HG03432 (cell line): ENCODE results near the gene CFAP57.

ENCODE experiments used
- ATAC-seq: cut with Tn5 transposase; IDR thresholded peaks from one replicate; pipeline ENCODE4 v1.9.1; 2021; ENCODE audit warnings: mild to moderate bottlenecking, moderate library complexity; ENCODE audit not compliant: unreplicated experiment

Gene CFAP57

DNA sequence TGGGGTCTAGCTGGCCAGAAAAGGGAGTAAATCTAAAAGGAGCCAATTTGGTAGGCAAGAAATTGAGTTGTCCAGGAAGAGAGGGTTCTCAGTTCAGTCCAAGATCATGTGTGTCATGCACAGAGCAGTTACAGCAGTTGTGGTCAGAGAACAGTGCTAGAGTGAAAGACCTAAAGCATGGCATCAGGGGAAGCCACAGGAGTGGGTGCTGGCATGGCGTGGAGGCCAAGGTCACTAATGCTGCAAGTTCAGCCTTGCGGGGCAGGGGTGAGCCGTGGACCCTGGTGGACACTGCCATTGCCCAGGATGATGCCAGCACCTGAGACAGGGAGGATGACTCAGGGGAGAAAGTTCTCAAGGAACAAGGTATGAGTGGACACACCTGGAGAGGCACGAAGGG is 81.0 kb downstream of the CFAP57 start:
- no peak for ATAC-seq

DNA sequence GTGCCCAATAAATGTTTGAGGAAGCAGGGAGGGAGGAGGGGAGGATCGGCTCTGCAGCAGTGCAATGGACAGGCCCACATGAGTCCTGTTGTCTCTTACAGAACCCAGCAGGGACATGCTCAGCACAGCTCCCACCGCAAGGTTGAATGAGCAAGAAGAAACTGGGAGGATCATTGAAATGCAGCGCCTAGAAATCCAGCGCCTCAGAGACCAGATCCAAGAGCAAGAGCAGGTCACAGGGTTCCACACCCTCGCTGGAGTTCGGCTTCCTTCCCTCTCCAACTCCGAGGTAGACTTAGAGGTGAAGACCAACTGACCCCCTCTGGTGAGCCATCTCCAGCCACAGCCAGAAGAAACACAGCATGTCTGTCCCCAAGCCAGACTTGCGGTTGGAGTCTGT is 81.7 kb downstream of the CFAP57 start:
- ATAC-seq = no peak

DNA sequence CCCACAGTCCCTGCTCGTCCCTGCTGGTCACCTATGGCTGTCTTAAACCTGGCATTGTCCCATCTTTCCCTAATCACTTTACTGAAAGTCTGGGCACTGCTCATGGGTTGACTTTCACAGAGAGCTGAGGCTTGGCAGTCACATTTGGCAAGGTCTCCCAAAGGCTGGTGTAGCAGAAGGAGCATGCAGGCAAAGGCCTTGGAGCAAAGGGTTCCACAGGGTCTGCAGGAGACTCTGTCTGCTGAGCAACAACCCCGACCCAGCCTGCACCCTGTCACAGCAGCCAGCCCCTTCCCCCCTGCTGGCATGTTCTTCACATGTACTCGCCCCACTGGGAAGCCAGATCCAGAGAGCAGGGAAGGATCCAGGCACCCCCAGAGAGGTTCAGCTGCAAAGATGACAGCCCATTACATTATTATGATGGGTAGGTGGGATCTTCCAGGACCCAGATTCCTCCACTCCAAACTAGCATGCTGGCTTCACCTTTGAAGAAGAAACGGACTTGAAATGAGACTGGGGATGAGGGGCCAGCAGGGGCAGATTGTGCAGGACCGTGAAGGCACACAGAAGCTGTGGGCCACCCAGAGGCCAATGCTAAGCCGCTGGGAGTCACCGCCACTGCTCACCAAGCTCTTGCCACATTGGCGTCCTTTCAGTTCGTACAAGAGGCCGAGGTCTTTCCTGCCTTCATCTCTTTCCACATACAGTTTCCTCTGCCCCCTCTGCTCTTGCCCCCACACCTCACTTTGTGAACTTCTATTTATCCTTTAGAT is 83.5 kb downstream of the CFAP57 start:
- no peak for ATAC-seq

DNA sequence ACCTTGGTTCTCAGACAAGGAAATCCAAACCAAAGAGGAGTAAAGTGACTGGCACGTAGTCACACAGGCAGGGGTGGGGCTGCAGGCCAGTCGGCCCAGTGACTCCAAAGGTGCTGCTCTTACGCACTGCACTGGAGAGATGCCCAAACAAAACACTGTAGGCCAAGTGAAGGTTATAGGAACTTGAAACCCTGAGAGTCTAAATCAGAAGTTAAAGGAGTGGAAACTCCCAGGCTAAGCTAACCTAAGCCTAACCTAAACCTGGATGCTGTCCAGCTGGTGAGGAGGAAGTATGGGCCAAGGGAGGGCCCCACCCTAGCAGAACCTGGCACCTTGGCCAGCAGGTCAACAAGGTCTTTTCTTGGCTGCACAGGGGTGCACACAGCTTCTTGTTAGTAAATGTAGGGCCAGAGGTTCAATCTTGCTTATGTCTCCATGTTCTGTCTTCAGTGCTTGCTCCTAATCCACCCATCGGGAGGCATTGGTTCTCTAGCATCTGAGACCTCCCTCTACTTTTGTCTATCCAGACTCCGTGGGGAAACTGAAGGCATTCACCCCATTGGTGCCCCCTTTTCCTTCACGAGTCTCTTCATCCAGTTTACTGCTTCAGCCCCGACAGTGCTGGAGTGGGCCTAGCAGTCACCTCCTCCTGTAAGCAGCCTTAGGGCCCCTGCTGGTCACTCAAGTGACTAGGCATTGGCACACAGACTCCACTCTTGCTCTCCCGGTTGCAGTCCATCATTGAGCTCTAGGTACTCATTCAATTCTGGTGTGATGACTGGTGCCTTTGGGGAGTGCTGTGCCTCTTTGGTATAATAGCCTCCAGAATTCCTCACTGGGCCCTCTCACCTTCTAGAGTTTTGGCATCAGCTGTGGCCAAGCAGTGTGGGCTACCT is 84.8 kb downstream of the CFAP57 start:
- no peak for ATAC-seq

DNA sequence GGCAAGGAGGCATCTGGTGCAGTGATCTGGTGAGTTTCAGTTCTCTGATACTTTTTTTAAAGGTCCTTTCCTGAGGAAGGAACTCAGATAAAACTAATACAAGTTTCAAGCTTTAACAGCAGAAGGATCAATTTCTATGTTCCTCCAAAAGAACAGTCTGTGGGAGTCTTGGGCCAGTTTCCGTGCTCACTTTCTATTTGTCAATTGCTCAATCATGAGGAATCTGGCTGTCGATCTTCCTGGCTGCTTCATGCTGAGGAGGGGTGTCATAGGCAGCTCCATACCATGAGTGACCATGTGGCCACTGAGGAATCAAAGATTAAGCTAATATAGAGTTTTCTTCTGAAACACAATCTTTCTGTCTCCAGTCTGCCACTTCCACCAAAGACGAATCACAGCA is 86.2 kb downstream of the CFAP57 start:
- no peak for ATAC-seq

DNA sequence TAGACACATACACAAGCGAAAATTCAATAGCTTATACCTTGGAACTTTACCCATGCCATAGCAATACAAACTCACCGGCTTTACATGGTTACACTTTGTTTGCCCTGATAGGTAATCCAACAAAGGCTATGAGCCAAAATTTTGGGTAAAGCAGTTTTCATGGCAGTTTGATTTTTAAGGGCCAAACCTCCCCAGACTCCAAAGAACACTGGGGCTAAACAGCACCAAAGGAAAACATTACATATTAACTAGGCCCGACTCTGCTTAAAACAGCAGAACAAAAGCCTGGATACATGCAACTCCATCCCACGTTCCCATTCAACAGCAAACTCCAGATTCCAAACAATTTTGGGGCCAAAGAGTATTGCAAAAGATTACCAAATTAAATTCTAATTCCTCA is 93.3 kb downstream of the CFAP57 start:
- ATAC-seq = no peak

DNA sequence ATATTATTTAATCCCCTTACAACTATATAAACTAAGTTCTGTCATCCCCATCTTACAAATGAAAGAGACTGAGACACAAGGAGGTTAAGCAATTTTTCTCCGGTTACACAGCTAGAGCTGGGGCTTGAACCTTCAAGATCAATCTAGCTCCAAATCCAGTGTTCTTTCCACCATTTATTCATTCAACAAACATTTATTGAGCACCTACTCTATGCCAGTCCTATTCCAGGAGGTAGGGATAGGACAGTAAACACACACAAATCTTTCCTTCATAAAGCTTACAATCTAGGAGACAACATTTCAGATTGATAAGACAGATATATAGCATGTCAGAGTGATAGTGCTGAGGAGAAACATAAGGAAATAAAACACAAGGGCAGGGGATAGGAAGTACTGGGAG is 94.8 kb downstream of the CFAP57 start:
- no peak for ATAC-seq

DNA sequence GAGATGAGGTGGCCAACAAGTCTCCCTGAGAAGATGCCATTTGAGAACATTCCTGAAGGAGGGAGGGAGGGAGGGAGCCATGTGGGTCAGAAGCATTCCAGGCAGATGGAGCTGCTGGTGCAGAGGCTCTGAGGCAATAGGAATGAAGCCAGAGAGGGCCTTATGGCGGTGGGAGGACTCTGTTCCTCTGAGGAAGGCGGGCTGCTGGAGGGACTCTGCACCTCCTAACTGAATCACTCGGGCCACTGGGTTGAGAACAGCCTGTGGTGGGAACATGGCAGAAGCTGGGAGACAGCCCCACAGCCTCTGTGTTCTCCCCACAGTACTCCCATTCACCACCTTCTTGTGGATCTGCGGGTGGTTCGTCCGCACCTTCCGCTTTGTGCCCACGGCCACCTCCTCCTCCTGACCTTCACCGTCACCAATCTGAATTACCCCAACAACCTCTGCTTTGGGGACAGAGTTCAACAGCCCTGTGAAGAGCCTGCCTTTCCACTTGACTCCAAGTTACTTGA is 95.2 kb downstream of the CFAP57 start:
- ATAC-seq = no peak

DNA sequence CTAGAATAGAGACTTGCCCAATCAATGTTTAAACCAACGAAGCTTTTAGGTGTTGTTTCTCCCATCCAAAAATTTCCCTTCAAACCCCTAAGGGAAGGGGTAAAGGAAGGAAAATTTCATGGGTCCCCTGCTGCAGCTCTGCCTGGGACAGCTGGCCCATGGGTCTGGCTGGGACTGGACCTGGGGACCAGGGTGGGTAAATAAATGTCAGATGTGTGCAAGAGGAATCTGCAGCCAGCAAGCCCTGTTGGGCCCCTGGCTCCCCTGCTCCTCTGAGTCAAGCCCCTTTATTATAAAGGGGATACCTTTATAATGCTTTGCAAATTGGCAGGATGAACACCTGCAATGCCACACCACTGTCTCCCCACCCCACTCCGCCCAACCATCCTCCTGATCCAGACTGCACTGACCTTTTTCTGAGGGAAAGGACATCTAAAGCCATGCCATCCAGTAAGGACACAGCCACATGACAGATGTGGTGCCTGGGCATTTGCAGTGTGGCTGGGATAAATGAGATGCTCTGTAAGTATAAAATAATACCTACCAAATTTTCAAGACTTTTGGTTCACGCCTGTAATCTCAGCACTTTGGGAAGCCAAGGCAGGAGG is 95.8 kb downstream of the CFAP57 start:
- no peak for ATAC-seq

DNA sequence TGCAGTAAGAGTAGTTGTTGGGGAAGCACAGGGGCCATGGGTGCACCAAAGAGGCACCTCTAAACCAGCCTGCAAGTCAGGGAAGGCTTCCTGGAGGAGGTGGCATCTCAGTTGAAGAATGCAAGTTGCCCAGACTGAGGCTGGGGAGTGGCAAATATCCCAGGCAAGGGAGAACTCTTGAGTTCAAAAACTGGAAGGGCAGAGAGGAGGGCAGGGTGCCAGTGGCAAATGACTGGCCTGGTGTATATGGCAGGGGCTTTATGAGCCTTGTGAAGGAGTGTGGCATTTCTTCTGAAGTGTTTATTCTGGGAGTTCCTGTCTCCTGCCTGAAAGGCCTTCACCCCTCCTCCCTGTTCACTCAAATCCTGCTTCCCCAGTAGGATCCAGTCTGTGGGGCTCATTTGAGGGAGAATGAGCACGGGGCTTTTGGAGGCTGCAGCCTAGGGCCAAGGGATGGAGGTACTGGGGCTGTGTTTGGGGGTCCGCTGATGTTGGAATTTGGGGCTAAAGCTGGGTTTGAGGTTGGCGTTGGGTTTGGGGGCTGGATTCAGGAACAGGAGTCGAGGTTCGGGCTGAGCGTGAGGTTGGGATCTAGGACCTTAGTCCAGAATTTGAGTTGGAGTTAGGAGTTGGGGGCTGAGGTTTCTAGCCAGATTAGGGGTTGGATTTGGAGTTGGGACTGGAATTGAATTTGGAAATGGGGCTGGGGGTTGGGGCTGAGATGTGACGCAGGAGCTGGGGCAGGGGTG is 97.7 kb downstream of the CFAP57 start, which contains the start of gene TMEM125:
TMEM125 (plus strand) TSS at position 357 of the 749 bp plus-strand sequence. CDS start 2,740 bp downstream, outside the sequence.
- no peak for ATAC-seq

DNA sequence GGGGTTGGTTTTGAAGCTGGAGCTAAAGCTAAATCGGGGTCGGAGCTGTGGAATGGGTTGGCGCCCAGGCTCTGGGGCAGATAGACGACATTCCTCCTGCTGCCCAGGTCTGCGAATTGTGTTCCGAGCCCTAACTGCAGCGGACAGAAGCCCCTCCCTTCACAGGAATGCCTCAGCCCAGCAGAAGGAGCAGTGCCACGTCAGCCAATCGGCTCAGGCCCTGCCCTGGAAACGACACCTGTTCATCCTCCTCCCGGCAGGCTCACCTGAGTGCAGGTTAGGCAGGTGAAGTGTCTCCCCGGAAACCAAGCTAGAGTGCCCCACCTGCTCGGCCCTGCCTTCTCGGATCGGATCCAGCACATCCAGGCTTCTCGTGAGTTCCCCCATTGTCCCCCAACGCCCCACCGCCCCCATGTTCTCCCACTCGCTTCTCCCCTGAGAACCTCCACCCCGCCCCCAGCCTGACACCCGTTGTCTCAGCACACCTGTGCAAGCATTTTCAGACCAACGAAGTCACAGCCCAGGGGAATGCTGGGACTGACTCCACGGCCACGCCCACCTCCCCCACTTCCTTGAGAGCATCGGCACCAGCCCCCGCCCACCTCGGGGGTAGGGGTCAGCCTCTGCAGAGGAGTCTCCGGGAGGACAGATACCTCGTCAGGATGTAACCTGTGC is 98.4 kb downstream of the CFAP57 start:
- ATAC-seq = no peak

DNA sequence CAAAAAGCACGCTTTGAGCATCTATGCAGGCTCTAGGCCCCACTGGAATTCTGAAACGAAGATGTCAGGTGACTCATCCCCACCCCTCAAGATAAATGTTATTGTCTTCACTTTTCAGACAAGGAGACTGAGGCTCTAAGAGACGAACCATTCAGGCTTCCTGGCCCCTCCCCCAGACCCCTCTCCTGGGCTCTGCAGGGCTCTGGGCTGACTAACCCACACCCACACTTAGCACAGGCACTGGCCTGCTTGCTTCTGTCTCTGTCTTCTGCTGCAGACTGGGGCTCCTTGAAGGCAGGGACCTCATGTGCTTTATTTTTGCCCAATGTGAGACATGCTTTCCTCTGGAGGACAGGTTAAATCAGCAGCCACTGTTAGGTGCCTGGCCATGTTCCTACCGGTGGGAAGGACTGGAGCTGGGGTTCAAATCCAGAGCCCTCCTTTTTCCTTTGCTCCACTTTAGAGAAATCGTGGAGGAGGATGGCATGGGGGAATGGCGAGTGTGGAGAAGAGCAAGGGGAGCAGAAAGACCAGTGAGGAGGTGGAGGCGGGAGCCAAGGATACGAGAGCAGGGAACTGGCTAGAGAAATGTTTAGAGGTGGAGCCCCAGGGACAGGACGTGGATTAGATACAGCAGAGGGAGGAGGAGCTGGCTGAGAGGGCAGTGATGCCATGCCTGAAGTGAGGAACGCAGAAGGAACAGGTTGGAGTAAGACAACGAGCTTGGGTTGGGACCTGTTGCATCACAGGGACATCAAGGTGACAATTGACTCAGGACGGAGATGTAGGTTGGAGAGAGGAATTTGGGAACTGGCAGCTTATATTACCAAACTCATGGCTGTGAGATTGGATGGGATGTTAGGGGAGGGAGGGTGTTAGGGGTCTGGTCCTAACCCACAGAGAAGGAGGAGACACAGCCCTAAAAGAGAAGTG is 99.3 kb downstream of the CFAP57 start:
- ATAC-seq = no peak

DNA sequence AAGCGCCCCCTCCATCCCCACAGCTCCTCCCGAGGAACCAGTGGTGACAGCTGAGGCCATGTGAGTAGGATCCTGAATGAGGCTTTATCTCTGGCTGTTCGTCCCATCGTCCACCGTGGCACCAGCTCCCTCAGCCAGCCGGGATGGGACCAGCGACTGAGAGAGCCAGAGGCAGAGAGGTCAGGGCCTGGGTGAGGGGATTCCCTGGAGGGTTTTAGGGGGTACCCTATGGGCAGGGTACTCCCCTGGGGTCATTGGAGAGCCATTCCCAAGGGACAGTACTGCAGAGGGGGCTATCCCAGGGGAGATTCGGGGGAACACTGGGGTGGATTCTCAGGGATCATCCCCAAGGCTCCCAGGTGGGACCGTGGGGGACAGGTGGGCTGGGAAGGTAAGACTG is 100.0 kb downstream of the CFAP57 start:
- ATAC-seq = no peak

DNA sequence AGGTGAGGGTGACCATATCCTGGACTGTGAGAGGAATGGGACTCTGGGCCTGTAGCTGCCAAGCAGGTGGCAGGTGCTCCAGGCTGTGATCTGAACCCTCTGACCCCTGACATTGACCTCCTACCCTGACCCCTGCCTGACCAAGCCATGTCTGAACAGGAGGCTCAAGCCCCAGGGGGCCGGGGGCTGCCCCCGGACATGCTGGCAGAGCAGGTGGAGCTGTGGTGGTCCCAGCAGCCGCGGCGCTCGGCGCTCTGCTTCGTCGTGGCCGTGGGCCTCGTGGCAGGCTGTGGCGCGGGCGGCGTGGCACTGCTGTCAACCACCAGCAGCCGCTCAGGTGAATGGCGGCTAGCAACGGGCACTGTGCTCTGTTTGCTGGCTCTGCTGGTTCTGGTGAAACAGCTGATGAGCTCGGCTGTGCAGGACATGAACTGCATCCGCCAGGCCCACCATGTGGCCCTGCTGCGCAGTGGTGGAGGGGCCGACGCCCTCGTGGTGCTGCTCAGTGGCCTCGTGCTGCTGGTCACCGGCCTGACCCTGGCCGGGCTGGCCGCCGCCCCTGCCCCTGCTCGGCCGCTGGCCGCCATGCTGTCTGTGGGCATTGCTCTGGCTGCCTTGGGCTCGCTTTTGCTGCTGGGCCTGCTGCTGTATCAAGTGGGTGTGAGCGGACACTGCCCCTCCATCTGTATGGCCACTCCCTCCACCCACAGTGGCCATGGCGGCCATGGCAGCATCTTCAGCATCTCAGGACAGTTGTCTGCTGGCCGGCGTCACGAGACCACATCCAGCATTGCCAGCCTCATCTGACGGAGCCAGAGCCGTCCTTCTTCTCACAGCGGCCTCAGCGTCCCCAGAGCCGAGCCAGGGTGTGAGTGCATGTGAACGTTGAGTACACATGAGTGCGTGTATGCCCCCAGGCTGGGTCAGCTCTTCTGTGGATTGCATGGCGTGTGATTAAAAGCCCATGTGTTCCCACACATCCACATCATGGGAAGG is 100.7 kb downstream of the CFAP57 start:
- no peak for ATAC-seq

DNA sequence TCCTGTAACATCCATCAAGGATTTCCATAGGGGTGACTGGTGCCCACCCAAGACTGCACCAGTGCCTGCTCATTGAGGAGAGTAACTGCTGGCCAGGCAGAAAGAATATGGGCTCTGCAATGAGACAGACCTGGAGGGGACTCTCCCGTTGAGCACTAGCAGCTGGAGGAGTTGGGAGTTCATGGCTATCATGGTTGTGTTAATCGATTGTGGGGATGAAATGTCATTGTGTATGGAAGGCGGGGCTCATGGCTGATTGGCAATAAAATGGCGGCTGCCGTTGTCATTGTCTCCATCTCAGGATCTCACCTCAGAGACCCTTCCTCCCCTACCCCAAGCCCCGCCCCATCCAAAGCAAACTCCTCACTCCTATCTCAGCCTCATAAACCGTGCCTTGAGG is 101.6 kb downstream of the CFAP57 start:
- ATAC-seq = no peak

DNA sequence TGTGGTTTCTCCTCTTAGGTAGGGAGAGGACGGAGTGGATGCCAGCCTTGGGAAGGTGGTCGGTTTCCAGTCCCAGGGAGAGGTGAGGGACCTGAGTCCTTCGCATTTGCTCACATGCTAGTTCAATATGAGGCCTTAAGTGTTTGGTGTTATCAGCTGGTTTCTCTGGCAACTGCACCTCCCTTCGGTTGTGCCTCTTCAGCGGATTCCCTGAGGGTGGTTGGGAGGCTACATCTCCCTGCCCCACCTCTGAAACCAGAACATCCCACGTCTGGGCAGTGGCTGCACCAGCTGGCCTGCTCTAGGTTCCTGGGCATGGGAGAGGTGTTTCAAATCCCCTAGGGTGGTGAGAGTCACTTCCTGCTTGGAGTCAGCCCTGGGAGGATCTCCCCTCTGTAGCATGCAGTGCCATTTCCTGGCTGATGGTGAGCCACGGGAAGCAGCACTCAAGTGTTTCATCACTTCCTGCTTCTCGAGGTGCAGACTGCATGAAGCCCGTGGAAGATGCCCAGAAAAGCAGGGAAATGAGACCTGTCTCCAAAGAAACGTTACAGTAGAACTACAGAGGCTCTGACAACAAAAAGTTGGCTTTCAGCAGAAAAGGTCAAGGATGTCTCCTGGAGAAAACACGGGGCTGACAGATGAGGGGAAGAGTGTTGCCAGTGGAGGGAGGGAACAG is 102.1 kb downstream of the CFAP57 start:
- ATAC-seq = no peak

DNA sequence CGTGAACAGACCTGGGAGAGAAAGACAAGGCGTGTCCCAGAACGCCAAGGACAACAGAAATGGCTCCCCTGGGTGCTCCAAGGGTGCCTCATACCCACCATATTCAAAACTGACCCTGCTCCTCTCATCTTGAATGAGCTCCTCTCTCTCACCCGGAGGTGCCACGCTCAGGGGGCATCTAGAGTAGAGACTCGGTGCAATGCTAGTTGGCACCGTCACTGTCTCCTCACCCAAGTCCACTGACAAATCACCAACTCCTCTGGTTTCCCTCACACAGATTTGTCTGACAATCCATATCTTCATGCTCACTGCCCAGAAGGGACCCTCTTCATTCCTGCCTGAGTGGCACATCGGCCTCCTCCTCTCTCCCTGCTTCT is 102.7 kb downstream of the CFAP57 start:
- ATAC-seq = no peak
